Lung microvascular endothelial cell (primary cell): ENCODE results near the gene ATP2B2. TPM values are rescaled to one million over a fixed set of nuclear protein-coding genes. Genes with fewer than 3 reads are reported as not detected.

Source experiments
- DNase-seq, 2 donors: peaks; one replicate each; pipeline versions ENCODE4 v3.0.0 to v3.0.0-alpha.2; 2010; ENCODE audit warnings: low read depth in 2 of 2
- total RNA-seq: library from RNA; depleted of rRNA; stranded (reverse); fragments of >200 nt; gene quantifications from 2 replicates; pipeline ENCODE4 v1.2.1, GENCODE V29; 2014

The ATP2B2 gene
- total RNA-seq, 1 donor from 2014 or later = not detected

- DNase-seq = no peak
Observed at GRCh38 chr3:10530241-10530640, 24.9 kb upstream of the ATP2B2 start.

- no peak for DNase-seq
Observed at GRCh38 chr3:10529809-10530208, 24.4 kb upstream of the ATP2B2 start.

GRCh38 chr3:10528046-10528445, 22.7 kb upstream of the ATP2B2 start:
- DNase-seq = no peak

GRCh38 chr3:10527295-10528001, 22.1 kb upstream of the ATP2B2 start:
- DNase-seq = no peak

- DNase-seq = no peak
Observed at GRCh38 chr3:10526366-10526765, 21.0 kb upstream of the ATP2B2 start.

- no peak for DNase-seq
Observed at GRCh38 chr3:10524799-10525301, 19.5 kb upstream of the ATP2B2 start.

GRCh38 chr3:10524270-10524669, 18.9 kb upstream of the ATP2B2 start:
- no peak for DNase-seq

GRCh38 chr3:10523561-10523960, 18.2 kb upstream of the ATP2B2 start:
- DNase-seq = no peak

GRCh38 chr3:10522646-10523303, 17.4 kb upstream of the ATP2B2 start:
- no peak for DNase-seq

GRCh38 chr3:10521772-10522441, 16.5 kb upstream of the ATP2B2 start:
- DNase-seq = no peak

GRCh38 chr3:10520072-10520471, 14.7 kb upstream of the ATP2B2 start:
- DNase-seq = no peak

- DNase-seq = no peak
Observed at GRCh38 chr3:10519236-10519635, 13.8 kb upstream of the ATP2B2 start.

- no peak for DNase-seq
Observed at GRCh38 chr3:10518506-10519150, 13.2 kb upstream of the ATP2B2 start.

- DNase-seq = no peak
Observed at GRCh38 chr3:10517627-10518026, 12.2 kb upstream of the ATP2B2 start.

GRCh38 chr3:10516544-10517452, 11.4 kb upstream of the ATP2B2 start:
- no peak for DNase-seq

- no peak for DNase-seq
Observed at GRCh38 chr3:10515884-10516495, 10.6 kb upstream of the ATP2B2 start.

GRCh38 chr3:10515396-10515795, 10.0 kb upstream of the ATP2B2 start:
- no peak for DNase-seq

- DNase-seq = no peak
Observed at GRCh38 chr3:10514407-10515069, 9.2 kb upstream of the ATP2B2 start.

- DNase-seq = no peak
Observed at GRCh38 chr3:10513306-10513705, 7.9 kb upstream of the ATP2B2 start.

- DNase-seq = no peak
Observed at GRCh38 chr3:10512687-10513086, 7.3 kb upstream of the ATP2B2 start.
